Right lobe of liver (tissue), 6 donors: ENCODE data around the gene GSN. TPM values are rescaled to one million over a fixed set of nuclear protein-coding genes. Genes with fewer than 3 reads are reported as not detected.

ENCODE experiments used
- ATAC-seq, 4 donors: fragments of 200-7000 bp; cut with Tn5 transposase; one replicate each; pipeline ENCODE4 v1.9.1; 2020; ENCODE audit warnings: mild to moderate bottlenecking in 4 of 4, moderate library complexity in 4 of 4
- DNase-seq, 3 donors: peaks; one replicate each; pipeline ENCODE4 v3.0.0-alpha.2; 2020
- H3K27ac ChIP-seq, 3 donors: fragments of 200-600 bp; one replicate each; pipeline ENCODE4 v1.8.0; 2022
- H3K27me3 ChIP-seq, 2 donors: fragments of 200-600 bp; one replicate each; pipeline ENCODE4 v1.8.0; 2022
- H3K36me3 ChIP-seq, 4 donors: fragments of 200-600 bp; sonication (generic) in 1 of 4; one replicate each; pipeline versions ENCODE4 v1.5.1 to v1.8.0; 2017 to 2022; ENCODE audit warnings: control low read depth in 1 of 4
- H3K4me1 ChIP-seq, 4 donors: fragments of 200-600 bp; sonication (generic) in 1 of 4; one replicate each; pipeline versions ENCODE4 v1.5.1 to v1.8.0; 2017 to 2022; ENCODE audit warnings: control low read depth in 1 of 4
- H3K4me3 ChIP-seq, 3 donors: fragments of 200-600 bp; one replicate each; pipeline ENCODE4 v1.8.0; 2022
- H3K9me3 ChIP-seq, 4 donors: fragments of 200-600 bp; sonication (generic) in 1 of 4; one replicate each; pipeline versions ENCODE4 v1.5.1 to v1.8.0; 2017 to 2022; ENCODE audit warnings: control low read depth in 1 of 4
- CTCF ChIP-seq, 4 donors: fragments of 200-600 bp in 3 of 4; fragments of 450-650 bp in 1 of 4; IDR thresholded peaks; one replicate each; pipeline versions ENCODE4 v1.5.1 to v1.8.0; 2016 to 2022; ENCODE audit warnings: antibody characterized with exemption in 4 of 4, mild to moderate bottlenecking in 2 of 4
- POLR2A ChIP-seq: fragments of 450-650 bp; IDR thresholded peaks from one replicate; pipeline ENCODE4 v1.6.1; 2017; ENCODE audit warnings: antibody characterized with exemption, mild to moderate bottlenecking
- WGBS: methylation state at CpG from one replicate; pipeline ENCODE4 v1.1.6; 2018; ENCODE audit warnings: low coverage, low lambda C conversion rate; ENCODE audit not compliant: insufficient coverage; ENCODE audit errors: missing lambda C conversion rate; 5-methylcytosine and 5-hydroxymethylcytosine counted together
- intact Hi-C, 2 donors: fragments of 100-400 bp; cut with DNase I; formaldehyde crosslinking; loops; one replicate each; pipeline versions ENCODE4 v1.11.2 to v1.14.1; 2022
- total RNA-seq, 6 experiments: library from RNA; depleted of rRNA in 2 of 6; stranded (reverse); fragments of >200 nt in 2 of 6; fragmentation: NEBNext Ultra II Directional in 3 of 6; extraction: Animal tissue kit (Norgen Biotek cat#: 25700) in 3 of 6; gene quantifications; one replicate each; pipeline versions ENCODE4 v1.1.0 to v1.2.4, GENCODE V29; 2016 to 2023
- donor health status: DM: no; HTN: yes; CAD: no.
- donor health status: DM: no; HTN: no; CAD: no.
- donor health status: DM: no; HTN: no; CAD: no.
- donor health status: DM: no; HTN: yes; CAD: no.
- donor health status: DM: no; HTN: yes; CAD: no.

Gene GSN
- total RNA-seq, 6 experiments from 2014 or later = 23.1 to 96.9 (median 38.8) TPM

- no peaks in the 10 kb centered on the region for H3K9me3 ChIP-seq
- no peak overlapping the region for H3K27ac ChIP-seq
- intact Hi-C loops = loop anchor here in 1 of 2 donors (5.0 kb wide), 1 partner anchor 83 kb away; no protein-coding TSS in a partner anchor
- WGBS = 96% methylated on average over 4 of the region's 6 CpGs
- DNase-seq = peak in 1 of 3 donors; percentile 7
- H3K4me1 ChIP-seq = peaks cover 0 to 4% (median 0%) of the 10 kb centered on the region in 4 donors
- no peak for ATAC-seq
- no peak for TF ChIP-seq CTCF (IDR thresholded peaks at IDR 0.05)
- TF ChIP-seq POLR2A = no peak
- no peaks in the 10 kb centered on the region for H3K27me3 ChIP-seq
- H3K36me3 ChIP-seq = peaks cover 0 to 18% (median 0%) of the 10 kb centered on the region in 4 donors
- H3K4me3 ChIP-seq = no peak overlapping the region
Measured at GRCh38 chr9:121309171-121309570, 41.2 kb downstream of the GSN start.

DNA sequence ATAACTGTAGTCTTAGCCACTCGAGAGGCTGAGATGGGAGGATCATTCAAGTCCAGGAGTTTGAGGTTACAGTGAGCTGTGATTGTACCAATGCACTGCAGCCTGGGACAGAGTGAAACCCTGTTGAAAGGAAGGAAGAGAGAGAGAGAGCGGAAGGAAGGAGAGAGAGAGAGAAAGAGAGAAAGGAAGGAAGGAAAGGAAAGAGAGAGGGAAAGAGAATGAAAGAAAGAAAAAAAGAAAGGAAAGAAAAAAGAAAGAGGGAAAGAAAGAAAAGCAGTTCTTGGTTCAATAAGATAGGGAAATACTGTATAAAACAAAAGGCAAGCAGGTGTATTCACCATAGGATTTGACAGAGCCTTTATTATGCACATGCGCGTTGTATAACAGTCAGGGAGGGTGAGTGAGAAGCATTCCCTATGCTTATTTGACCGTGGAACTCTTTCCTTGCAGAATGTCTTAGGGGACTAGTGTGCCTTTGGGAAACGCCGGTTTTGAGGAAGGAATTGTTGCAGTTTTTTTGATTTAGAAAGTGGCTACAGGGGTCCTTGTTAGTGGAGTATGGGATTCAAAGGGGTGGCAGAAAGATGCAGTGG lies 42.0 kb downstream of the GSN start:
- no peaks in the 10 kb centered on the region for H3K27me3 ChIP-seq
- DNase-seq (no peak), ATAC-seq (no peak)
- peaks cover 0 to 18% (median 0%) of the 10 kb centered on the region in 4 donors for H3K36me3 ChIP-seq
- H3K27ac ChIP-seq = no peak overlapping the region
- 87% methylated on average over 7 of the region's 7 CpGs for WGBS
- TF ChIP-seq CTCF (IDR thresholded peaks at IDR 0.05) (no peak), POLR2A (no peak)
- H3K4me3 ChIP-seq = no peak overlapping the region
- intact Hi-C loops = loop anchor here in 1 of 2 donors (5.0 kb wide), 1 partner anchor 82 kb away; no protein-coding TSS in a partner anchor
- H3K9me3 ChIP-seq = no peaks in the 10 kb centered on the region
- peaks cover 0 to 4% (median 0%) of the 10 kb centered on the region in 4 donors for H3K4me1 ChIP-seq

DNA sequence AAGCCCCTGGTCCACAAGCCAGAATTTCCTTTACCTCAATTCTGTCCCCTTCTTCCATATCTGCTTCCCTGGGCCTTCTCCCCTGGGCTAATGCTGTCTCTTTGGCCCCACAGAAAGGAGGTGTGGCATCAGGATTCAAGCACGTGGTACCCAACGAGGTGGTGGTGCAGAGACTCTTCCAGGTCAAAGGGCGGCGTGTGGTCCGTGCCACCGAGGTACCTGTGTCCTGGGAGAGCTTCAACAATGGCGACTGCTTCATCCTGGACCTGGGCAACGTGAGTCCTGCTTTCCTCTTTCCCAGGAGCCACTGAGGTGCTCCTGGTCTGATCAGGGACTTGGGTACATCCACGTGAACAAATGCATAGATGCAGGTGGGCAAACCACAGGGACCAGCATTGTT lies 42.6 kb downstream of the GSN start:
- DNase-seq (peak in 1 of 3 donors; percentile 10), ATAC-seq (no peak)
- H3K36me3 ChIP-seq = peaks cover 0 to 18% (median 0%) of the 10 kb centered on the region in 4 donors
- H3K4me1 ChIP-seq = peaks cover 0 to 3% (median 0%) of the 10 kb centered on the region in 4 donors
- no peak overlapping the region for H3K4me3 ChIP-seq
- H3K27me3 ChIP-seq = no peaks in the 10 kb centered on the region
- intact Hi-C loops = no loop called here
- no peaks in the 10 kb centered on the region for H3K9me3 ChIP-seq
- no peak overlapping the region for H3K27ac ChIP-seq
- WGBS = no CpG with 5 or more reads among the region's 9 CpGs
- TF ChIP-seq CTCF (IDR thresholded peaks at IDR 0.05) (no peak), POLR2A (no peak)

DNA sequence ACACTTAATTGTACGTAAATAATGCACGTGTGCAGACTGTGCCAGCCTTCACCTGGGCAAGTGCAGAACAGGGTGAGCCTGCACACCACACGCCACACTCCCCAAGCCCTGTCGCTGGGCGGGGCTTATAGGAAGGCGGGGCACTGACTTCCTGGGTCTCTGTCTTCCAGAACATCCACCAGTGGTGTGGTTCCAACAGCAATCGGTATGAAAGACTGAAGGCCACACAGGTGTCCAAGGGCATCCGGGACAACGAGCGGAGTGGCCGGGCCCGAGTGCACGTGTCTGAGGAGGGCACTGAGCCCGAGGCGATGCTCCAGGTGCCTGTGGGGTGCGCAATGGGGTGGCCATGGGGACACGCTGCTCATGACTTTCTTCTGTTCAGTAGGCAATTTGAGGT lies 44.2 kb downstream of the GSN start:
- H3K4me3 ChIP-seq = no peak overlapping the region
- no peak for DNase-seq
- no peak overlapping the region for H3K27ac ChIP-seq
- WGBS = 86% methylated on average over 16 of the region's 17 CpGs
- H3K4me1 ChIP-seq = peaks cover 0 to 3% (median 0%) of the 10 kb centered on the region in 4 donors
- intact Hi-C loops = no loop called here
- no peak for ATAC-seq
- peaks cover 0 to 18% (median 0%) of the 10 kb centered on the region in 4 donors for H3K36me3 ChIP-seq
- H3K27me3 ChIP-seq = no peaks in the 10 kb centered on the region
- no peaks in the 10 kb centered on the region for H3K9me3 ChIP-seq
- TF ChIP-seq POLR2A (no peak), CTCF (IDR thresholded peaks at IDR 0.05) (no peak)
